Erythroblast (primary cell): ENCODE measurements around the gene DOCK2.

Source experiments
- GATA1 ChIP-seq: IDR thresholded peaks from 2 replicates; pipeline ENCODE4 v1.6.1; 2011; ENCODE audit warnings: low read depth, mild to moderate bottlenecking, control low read depth, low read length, moderate library complexity
- POLR2A ChIP-seq: IDR thresholded peaks from 2 replicates; pipeline ENCODE4 v1.6.1; 2011; ENCODE audit warnings: mild to moderate bottlenecking, low read length

- TF ChIP-seq POLR2A (no peak), GATA1 (no peak)
These were observed 74.6 kb downstream of the DOCK2 start for GRCh38 chr5:169711551-169712225.
